Fibroblast of villous mesenchyme (primary cell): ENCODE measurements around the gene QRICH2. TPM values are rescaled to one million over a fixed set of nuclear protein-coding genes. Genes with fewer than 3 reads are reported as not detected.
"Not testable (repeated sequence)": the region's sequence is repeated elsewhere in the genome, so short reads cannot be mapped to it uniquely, and the experiment has no call there.

Experiments used
- DNase-seq: peaks from one replicate; pipeline ENCODE4 v3.0.0-alpha.2; 2010; ENCODE audit warnings: low read depth
- H3K4me3 ChIP-seq: 2 replicates; pipeline ENCODE4 v1.5.1; 2011; ENCODE audit warnings: low read depth, mild to moderate bottlenecking, low read length
- CTCF ChIP-seq: IDR thresholded peaks from 2 replicates; pipeline ENCODE4 v1.5.1; 2012; ENCODE audit warnings: low read depth, mild to moderate bottlenecking, low read length; ENCODE audit not compliant: insufficient read depth
- total RNA-seq: library from RNA; depleted of rRNA; stranded (reverse); fragments of >200 nt; gene quantifications from 2 replicates; pipeline ENCODE4 v1.2.3, GENCODE V29; 2012

The QRICH2 gene
- total RNA-seq, 1 donor: 2.2 TPM

- DNase-seq: no peak
- TF ChIP-seq CTCF: no peak
- no peak overlapping the region for H3K4me3 ChIP-seq
These were observed 70.2 kb downstream of the QRICH2 start for GRCh38 chr17:76237859-76238313.

GRCh38 chr17:76236603-76237002 is 71.5 kb downstream of the QRICH2 start:
- no peak for DNase-seq
- TF ChIP-seq CTCF: no peak
- H3K4me3 ChIP-seq: no peak overlapping the region

- H3K4me3 ChIP-seq: no peak overlapping the region
- no peak for TF ChIP-seq CTCF
- DNase-seq: no peak
These were observed 72.2 kb downstream of the QRICH2 start for GRCh38 chr17:76235883-76236282.

GRCh38 chr17:76234354-76234679 is 73.8 kb downstream of the QRICH2 start:
- TF ChIP-seq CTCF: no peak
- no peak for DNase-seq
- H3K4me3 ChIP-seq: no peak overlapping the region

- no peak overlapping the region for H3K4me3 ChIP-seq
- TF ChIP-seq CTCF: no peak
- DNase-seq: no peak
These were observed 74.3 kb downstream of the QRICH2 start for GRCh38 chr17:76233588-76234353.

- DNase-seq: peak; percentile 92
- TF ChIP-seq CTCF: no peak
- H3K4me3 ChIP-seq: no peak overlapping the region
These were observed 75.7 kb downstream of the QRICH2 start for GRCh38 chr17:76232342-76232741.

GRCh38 chr17:76226749-76227148 is 81.3 kb downstream of the QRICH2 start:
- DNase-seq, H3K4me3 ChIP-seq: not testable (repeated sequence)

GRCh38 chr17:76225373-76226086 is 82.5 kb downstream of the QRICH2 start:
- not testable (repeated sequence) for H3K4me3 ChIP-seq, DNase-seq
